Measurements from ENCODE around the gene BRWD1. TPM values are rescaled to one million over a fixed set of nuclear protein-coding genes. Genes with fewer than 3 reads are reported as not detected.
A peak's percentile ranks its signal among the peaks of the same experiment; 100 is the strongest.

BRWD1 gene
- polyA plus RNA-seq, 3 donors: 12.1 to 16.8 (median 12.7) TPM

DNA sequence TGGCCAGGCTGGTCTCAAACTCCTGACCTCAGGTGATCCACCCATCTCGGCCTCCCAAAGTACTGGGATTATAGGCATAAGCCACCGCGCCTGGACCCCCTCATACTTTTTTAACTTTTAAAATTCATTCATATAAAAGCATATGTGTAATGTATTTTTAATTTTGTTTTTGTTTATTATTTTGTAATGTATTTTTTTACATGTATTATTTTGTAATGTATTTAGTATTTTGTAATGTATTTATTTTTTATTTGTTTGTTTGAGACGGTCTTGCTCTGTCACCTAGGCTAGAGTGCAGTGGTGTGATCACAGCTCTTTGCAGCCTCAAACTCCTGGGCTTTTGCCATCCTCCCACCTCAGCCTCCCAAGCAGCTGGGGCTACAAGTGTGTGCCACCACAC lies 12.0 kb upstream of the BRWD1 start:
- H3K27ac ChIP-seq (ENCODE audit: low read depth in 1 of 2, low read length in 2 of 2): no peak overlapping the region
- intact Hi-C loops (cut with micrococcal nuclease): no loop called here
- no peaks in the 10 kb centered on the region for H3K4me1 ChIP-seq (ENCODE audit: control insufficient read depth in 1 of 2, insufficient read depth in 2 of 2, low read length in 2 of 2)
- no peak overlapping the region for H3K4me3 Mint-ChIP-seq
- no peaks in the 10 kb centered on the region for H3K36me3 ChIP-seq (replicated peaks in 1 of 2; ENCODE audit: control insufficient read depth in 1 of 2, insufficient read depth in 2 of 2, low read length in 2 of 2)
- TF ChIP-seq, protein P1, sequence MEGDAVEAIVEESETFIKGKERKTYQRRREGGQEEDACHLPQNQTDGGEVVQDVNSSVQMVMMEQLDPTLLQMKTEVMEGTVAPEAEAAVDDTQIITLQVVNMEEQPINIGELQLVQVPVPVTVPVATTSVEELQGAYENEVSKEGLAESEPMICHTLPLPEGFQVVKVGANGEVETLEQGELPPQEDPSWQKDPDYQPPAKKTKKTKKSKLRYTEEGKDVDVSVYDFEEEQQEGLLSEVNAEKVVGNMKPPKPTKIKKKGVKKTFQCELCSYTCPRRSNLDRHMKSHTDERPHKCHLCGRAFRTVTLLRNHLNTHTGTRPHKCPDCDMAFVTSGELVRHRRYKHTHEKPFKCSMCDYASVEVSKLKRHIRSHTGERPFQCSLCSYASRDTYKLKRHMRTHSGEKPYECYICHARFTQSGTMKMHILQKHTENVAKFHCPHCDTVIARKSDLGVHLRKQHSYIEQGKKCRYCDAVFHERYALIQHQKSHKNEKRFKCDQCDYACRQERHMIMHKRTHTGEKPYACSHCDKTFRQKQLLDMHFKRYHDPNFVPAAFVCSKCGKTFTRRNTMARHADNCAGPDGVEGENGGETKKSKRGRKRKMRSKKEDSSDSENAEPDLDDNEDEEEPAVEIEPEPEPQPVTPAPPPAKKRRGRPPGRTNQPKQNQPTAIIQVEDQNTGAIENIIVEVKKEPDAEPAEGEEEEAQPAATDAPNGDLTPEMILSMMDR (IDR thresholded peaks at IDR 0.05): no peak
- no peaks in the 10 kb centered on the region for H3K9me3 ChIP-seq (replicated peaks in 1 of 2; ENCODE audit: control insufficient read depth in 1 of 2, insufficient read depth in 1 of 2, low read length in 2 of 2)
- no peak for DNase-seq
- peaks cover 0 to 3% (median 0%) of the 10 kb centered on the region in 7 donors for H3K9me3 Mint-ChIP-seq
- no peaks in the 10 kb centered on the region for H4K20me1 ChIP-seq (ENCODE audit: insufficient read depth, low read length)
- no peaks in the 10 kb centered on the region for H3K27me3 ChIP-seq (ENCODE audit: control insufficient read depth in 2 of 2, insufficient read depth in 2 of 2, low read length in 2 of 2)
- H3K36me3 Mint-ChIP-seq: no peaks in the 10 kb centered on the region
- no peak overlapping the region for H3K27ac Mint-ChIP-seq
- no peaks in the 10 kb centered on the region for H3K4me1 Mint-ChIP-seq
- peaks cover 0 to 4% (median 3%) of the 10 kb centered on the region in 3 donors for H3K27me3 Mint-ChIP-seq (ENCODE audit: low read depth in 3 of 3)
- no peak overlapping the region for H2AFZ ChIP-seq (ENCODE audit: insufficient read depth, low read depth, low read length, poor library complexity, severe bottlenecking)
- H3K9ac ChIP-seq (ENCODE audit: insufficient read depth, low read length, poor library complexity, severe bottlenecking): no peak overlapping the region
- no CpG with 5 or more reads among the region's 4 CpGs for WGBS (ENCODE audit: insufficient coverage)
- no peak overlapping the region for H3K4me2 ChIP-seq (replicated peaks; ENCODE audit: extremely low read depth, low read length, poor library complexity, severe bottlenecking)
- no peaks in the 10 kb centered on the region for H3K79me2 ChIP-seq (ENCODE audit: insufficient read depth, low read length)
- H3K4me3 ChIP-seq (replicated peaks in 1 of 3; ENCODE audit: low read depth in 2 of 3, low read length in 3 of 3): no peak overlapping the region

DNA sequence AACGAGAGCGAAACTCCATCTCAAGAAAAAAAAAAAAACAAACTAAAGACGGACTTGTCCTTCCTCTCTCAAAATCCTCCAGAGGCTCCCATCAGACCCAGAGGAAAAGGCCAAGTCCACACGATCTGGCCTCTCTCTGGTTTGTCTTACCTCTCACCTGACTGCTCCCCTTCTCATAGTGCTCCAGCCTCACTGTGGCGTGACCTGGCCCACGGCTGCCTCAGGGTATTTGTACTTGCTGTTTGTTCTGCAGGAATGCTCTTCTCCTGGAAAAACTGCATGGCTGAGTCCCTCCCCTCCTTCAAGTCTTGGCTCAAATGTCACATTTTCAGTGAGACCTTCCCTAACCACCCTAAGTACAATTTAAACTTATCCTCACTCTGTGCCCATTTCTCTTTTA lies 8.0 kb upstream of the BRWD1 start:
- H3K4me1 ChIP-seq (ENCODE audit: control insufficient read depth in 1 of 2, insufficient read depth in 2 of 2, low read length in 2 of 2): peaks cover 18 to 19% of the 10 kb centered on the region in 2 donors
- H3K79me2 ChIP-seq (ENCODE audit: insufficient read depth, low read length): no peaks in the 10 kb centered on the region
- no peak overlapping the region for H2AFZ ChIP-seq (ENCODE audit: insufficient read depth, low read depth, low read length, poor library complexity, severe bottlenecking)
- H3K27ac ChIP-seq (ENCODE audit: low read depth in 1 of 2, low read length in 2 of 2): no peak overlapping the region
- TF ChIP-seq, protein P1 (IDR thresholded peaks at IDR 0.05): no peak
- intact Hi-C loops (cut with micrococcal nuclease): no loop called here
- no peaks in the 10 kb centered on the region for H3K36me3 ChIP-seq (replicated peaks in 1 of 2; ENCODE audit: control insufficient read depth in 1 of 2, insufficient read depth in 2 of 2, low read length in 2 of 2)
- Mint-ChIP-seq H3K36me3 (no peaks in the 10 kb centered on the region), H3K4me3 (no peak overlapping the region), H3K9me3 (peaks cover 0 to 3% (median 0%) of the 10 kb centered on the region in 7 donors), H3K27me3 (ENCODE audit: low read depth in 3 of 3) (peaks cover under 1 to 3% (median 2%) of the 10 kb centered on the region in 3 donors), H3K27ac (peak overlapping the region in 2 of 7 donors; percentile 4 to 44), H3K4me1 (peaks cover 19% of the 10 kb centered on the region)
- DNase-seq: no peak
- H3K4me2 ChIP-seq (replicated peaks; ENCODE audit: extremely low read depth, low read length, poor library complexity, severe bottlenecking): no peak overlapping the region
- no peaks in the 10 kb centered on the region for H3K27me3 ChIP-seq (ENCODE audit: control insufficient read depth in 2 of 2, insufficient read depth in 2 of 2, low read length in 2 of 2)
- H4K20me1 ChIP-seq (ENCODE audit: insufficient read depth, low read length): no peaks in the 10 kb centered on the region
- 100% methylated on average over 3 of the region's 6 CpGs for WGBS (ENCODE audit: insufficient coverage)
- H3K9me3 ChIP-seq (replicated peaks in 1 of 2; ENCODE audit: control insufficient read depth in 1 of 2, insufficient read depth in 1 of 2, low read length in 2 of 2): no peaks in the 10 kb centered on the region
- H3K4me3 ChIP-seq (replicated peaks in 1 of 3; ENCODE audit: low read depth in 2 of 3, low read length in 3 of 3): no peak overlapping the region
- H3K9ac ChIP-seq (ENCODE audit: insufficient read depth, low read length, poor library complexity, severe bottlenecking): no peak overlapping the region

Data from CD14-positive monocyte (primary cell).